GM12878 (cell line): Measurements from ENCODE around the gene TDRD12.

Experiments
- EZH2 ChIP-seq: IDR thresholded peaks from 2 replicates; pipeline ENCODE4 v1.6.1; 2012; ENCODE audit warnings: low read depth, mild to moderate bottlenecking, control low read depth, inconsistent platforms, low read length, borderline replicate concordance; ENCODE audit not compliant: control insufficient read depth
- LARP7 ChIP-seq: fragments of 450-650 bp; IDR thresholded peaks from 2 replicates; pipeline ENCODE4 v1.6.1; 2017; ENCODE audit warnings: mild to moderate bottlenecking
- TF ChIP-seq, protein P1 (sequence below), 3 experiments: IDR thresholded peaks in 2 of 3; conservative IDR thresholded peaks in 1 of 3; 2 replicates each; pipeline ENCODE4 v1.5.1; 2011; ENCODE audit warnings: low read depth in 3 of 3, low read length in 3 of 3, mild to moderate bottlenecking in 3 of 3, control low read depth in 2 of 3, moderate library complexity in 2 of 3, inconsistent platforms in 1 of 3, mixed read lengths in 1 of 3; ENCODE audit not compliant: control insufficient read depth in 2 of 3, insufficient read depth in 1 of 3; ENCODE audit errors: extremely low read depth in 1 of 3

DNA sequence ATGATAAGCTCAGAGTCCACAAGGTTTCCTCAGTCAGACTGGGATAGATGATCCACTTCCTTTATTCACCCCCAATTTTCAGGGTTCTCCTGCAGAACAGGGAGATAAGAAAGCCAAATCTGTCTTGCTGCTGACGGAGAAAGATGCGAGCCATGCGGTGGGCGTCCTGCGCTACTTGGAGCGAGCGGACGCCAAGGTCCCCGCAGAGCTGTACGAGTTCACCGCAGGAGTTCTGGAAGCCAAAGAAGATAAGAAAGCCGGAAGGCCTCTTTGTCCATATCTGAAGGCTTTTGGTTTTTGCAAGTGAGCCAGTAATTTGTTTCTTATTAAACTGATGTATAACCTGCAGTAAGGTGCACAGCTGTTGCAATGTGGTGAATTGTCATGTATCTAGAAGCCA, 83.3 kb downstream of the TDRD12 start:
- TF ChIP-seq, protein P1, sequence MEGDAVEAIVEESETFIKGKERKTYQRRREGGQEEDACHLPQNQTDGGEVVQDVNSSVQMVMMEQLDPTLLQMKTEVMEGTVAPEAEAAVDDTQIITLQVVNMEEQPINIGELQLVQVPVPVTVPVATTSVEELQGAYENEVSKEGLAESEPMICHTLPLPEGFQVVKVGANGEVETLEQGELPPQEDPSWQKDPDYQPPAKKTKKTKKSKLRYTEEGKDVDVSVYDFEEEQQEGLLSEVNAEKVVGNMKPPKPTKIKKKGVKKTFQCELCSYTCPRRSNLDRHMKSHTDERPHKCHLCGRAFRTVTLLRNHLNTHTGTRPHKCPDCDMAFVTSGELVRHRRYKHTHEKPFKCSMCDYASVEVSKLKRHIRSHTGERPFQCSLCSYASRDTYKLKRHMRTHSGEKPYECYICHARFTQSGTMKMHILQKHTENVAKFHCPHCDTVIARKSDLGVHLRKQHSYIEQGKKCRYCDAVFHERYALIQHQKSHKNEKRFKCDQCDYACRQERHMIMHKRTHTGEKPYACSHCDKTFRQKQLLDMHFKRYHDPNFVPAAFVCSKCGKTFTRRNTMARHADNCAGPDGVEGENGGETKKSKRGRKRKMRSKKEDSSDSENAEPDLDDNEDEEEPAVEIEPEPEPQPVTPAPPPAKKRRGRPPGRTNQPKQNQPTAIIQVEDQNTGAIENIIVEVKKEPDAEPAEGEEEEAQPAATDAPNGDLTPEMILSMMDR (IDR thresholded peaks at IDR 0.05 in 2 of 3, conservative IDR thresholded peaks at IDR 0.05 in 1 of 3; ENCODE audit: control insufficient read depth in 2 of 3, extremely low read depth in 1 of 3, insufficient read depth in 1 of 3, low read depth in 3 of 3, low read length in 3 of 3) = no peak
- no peak for TF ChIP-seq LARP7
- no peak for TF ChIP-seq EZH2
